Right atrium auricular region (tissue), 2 donors: ENCODE measurements around the gene NPSR1. TPM values are rescaled to one million over a fixed set of nuclear protein-coding genes. Genes with fewer than 3 reads are reported as not detected.

Source experiments
- DNase-seq: peaks from one replicate; pipeline ENCODE4 v3.0.0-alpha.2; 2019; ENCODE audit warnings: low spot score
- H3K27ac ChIP-seq, 2 donors: fragments of 200-600 bp; sonication (generic); 1 replicate in 1 of 2; 2 replicates in 1 of 2; pipeline ENCODE4 v1.5.1; 2016 to 2019
- H3K27me3 ChIP-seq, 2 donors: fragments of 200-600 bp; sonication (generic); one replicate each; pipeline versions ENCODE4 v1.5.1 to v1.6.0; 2017 to 2019
- H3K36me3 ChIP-seq: fragments of 200-600 bp; sonication (generic); one replicate; pipeline ENCODE4 v1.5.1; 2016
- H3K4me1 ChIP-seq, 2 donors: fragments of 200-600 bp; sonication (generic); one replicate each; pipeline versions ENCODE4 v1.5.1 to v1.6.0; 2017 to 2019
- H3K4me3 ChIP-seq, 2 donors: fragments of 200-600 bp; sonication (generic); 1 replicate in 1 of 2; 2 replicates in 1 of 2; pipeline ENCODE4 v1.5.1; 2017 to 2019; ENCODE audit warnings: mild to moderate bottlenecking in 1 of 2, moderate library complexity in 1 of 2
- H3K9me3 ChIP-seq, 2 donors: fragments of 200-600 bp; sonication (generic); one replicate each; pipeline ENCODE4 v1.5.1; 2019
- total RNA-seq, 2 donors: library from RNA; depleted of rRNA; stranded (reverse); fragments of >200 nt; gene quantifications; one replicate each; pipeline ENCODE4 v1.1.0, GENCODE V29; 2016
- TF ChIP-seq, protein P1 (sequence below), 2 donors: fragments of 200-600 bp; sonication (generic); IDR thresholded peaks; one replicate each; pipeline ENCODE4 v1.5.1; 2019; ENCODE audit warnings: antibody characterized with exemption in 2 of 2

The NPSR1 gene
- total RNA-seq, 2 donors from 2014 or later = not detected

DNA sequence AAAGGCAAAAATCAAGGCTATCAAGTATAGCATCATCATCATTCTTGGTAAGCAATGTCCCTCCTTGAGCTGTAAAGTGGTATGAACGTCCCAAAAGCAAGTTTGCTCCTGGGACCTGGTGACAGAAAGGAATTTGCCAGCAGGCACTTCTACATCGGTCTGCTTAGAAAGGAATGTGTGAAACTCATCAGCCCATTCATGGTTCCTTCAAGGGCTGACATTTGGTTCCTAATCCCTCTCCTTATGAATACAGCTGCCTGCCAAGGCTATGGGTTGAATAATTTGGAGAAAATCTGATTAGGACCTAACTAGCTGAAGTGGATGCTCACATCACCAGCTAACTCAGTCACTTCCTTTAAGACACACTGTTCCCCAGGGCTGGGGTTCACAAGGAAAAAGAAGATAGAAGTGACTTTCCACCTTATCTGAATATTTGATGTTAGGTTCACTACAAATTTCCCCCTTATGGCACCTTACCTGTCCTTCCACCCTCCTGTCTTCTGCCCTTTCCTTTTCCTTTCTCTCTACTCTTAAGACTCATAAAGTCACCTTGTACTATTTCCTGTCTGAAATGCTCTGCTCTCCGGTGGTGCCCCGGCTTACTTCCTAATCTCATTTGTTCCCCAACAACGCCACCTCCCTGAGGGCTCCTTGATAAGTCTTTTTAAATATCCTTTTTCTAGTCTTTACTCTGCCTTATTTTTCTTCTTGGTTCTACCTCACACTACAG, 187.1 kb downstream of the NPSR1 start:
- Histone ChIP-seq H3K4me3 (no peak overlapping the region), H3K36me3 (no peaks in the 10 kb centered on the region), H3K9me3 (no peaks in the 10 kb centered on the region), H3K27ac (no peak overlapping the region), H3K27me3 (no peaks in the 10 kb centered on the region), H3K4me1 (no peaks in the 10 kb centered on the region)
- TF ChIP-seq, protein P1, sequence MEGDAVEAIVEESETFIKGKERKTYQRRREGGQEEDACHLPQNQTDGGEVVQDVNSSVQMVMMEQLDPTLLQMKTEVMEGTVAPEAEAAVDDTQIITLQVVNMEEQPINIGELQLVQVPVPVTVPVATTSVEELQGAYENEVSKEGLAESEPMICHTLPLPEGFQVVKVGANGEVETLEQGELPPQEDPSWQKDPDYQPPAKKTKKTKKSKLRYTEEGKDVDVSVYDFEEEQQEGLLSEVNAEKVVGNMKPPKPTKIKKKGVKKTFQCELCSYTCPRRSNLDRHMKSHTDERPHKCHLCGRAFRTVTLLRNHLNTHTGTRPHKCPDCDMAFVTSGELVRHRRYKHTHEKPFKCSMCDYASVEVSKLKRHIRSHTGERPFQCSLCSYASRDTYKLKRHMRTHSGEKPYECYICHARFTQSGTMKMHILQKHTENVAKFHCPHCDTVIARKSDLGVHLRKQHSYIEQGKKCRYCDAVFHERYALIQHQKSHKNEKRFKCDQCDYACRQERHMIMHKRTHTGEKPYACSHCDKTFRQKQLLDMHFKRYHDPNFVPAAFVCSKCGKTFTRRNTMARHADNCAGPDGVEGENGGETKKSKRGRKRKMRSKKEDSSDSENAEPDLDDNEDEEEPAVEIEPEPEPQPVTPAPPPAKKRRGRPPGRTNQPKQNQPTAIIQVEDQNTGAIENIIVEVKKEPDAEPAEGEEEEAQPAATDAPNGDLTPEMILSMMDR (IDR thresholded peaks at IDR 0.05) = no peak
- no peak for DNase-seq

DNA sequence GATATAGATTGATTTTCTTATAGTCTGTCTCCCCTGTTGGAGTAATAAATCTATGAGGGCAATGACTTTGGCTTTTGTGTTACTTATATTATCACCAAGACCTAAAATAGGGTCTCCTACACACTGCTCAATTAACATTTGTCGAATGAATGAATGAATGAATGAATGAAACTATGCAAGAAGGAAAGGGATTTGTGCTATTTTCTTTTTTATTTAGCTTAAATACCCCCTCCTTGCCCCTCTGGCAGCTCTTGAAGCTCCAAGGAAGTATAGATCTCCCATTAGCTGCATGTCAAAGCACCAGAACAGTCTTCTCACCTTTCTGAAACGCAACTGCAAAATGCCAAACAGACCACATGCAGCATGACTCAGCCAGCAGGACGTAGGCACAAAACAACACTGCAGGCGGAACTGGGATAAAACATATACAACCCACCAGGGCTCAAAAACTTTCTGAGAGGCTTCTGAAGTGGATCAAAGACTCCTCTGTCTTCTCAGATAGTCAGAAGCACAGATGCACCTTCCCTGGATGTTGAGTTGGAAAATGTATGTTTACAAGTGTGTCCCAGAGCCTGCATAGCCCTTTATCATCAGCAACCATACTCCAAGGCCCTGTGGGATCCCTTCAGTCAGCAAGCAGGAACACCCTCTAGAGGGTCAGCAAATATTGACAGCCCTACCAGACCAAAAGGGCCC, 187.8 kb downstream of the NPSR1 start:
- no peaks in the 10 kb centered on the region for H3K36me3 ChIP-seq
- TF ChIP-seq, protein P1 (IDR thresholded peaks at IDR 0.05) = no peak
- no peak overlapping the region for H3K27ac ChIP-seq
- H3K4me3 ChIP-seq = no peak overlapping the region
- no peaks in the 10 kb centered on the region for H3K9me3 ChIP-seq
- H3K27me3 ChIP-seq = no peaks in the 10 kb centered on the region
- no peak for DNase-seq
- no peaks in the 10 kb centered on the region for H3K4me1 ChIP-seq

DNA sequence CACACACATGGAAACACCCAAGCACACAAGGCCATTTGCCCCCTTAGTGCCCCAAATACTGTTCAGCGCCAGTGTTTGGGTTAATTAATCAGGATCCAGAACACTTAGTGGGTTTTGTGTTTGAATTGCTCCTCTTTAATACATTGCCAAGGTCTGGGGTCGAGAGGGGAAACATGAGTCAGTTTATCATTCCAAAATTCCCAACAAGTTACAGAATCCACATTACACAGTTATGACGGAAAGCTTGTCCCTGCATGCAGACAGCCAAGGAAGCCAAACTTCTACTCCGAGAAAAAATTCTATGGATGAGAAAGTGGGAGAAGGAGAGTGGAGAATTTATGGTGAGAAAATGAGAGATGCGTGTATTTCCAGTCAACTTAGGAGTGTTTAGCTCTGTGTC, 189.0 kb downstream of the NPSR1 start:
- TF ChIP-seq, protein P1 (IDR thresholded peaks at IDR 0.05) = no peak
- no peak overlapping the region for H3K27ac ChIP-seq
- no peaks in the 10 kb centered on the region for H3K36me3 ChIP-seq
- no peak for DNase-seq
- no peak overlapping the region for H3K4me3 ChIP-seq
- H3K9me3 ChIP-seq = no peaks in the 10 kb centered on the region
- no peaks in the 10 kb centered on the region for H3K27me3 ChIP-seq
- no peaks in the 10 kb centered on the region for H3K4me1 ChIP-seq

DNA sequence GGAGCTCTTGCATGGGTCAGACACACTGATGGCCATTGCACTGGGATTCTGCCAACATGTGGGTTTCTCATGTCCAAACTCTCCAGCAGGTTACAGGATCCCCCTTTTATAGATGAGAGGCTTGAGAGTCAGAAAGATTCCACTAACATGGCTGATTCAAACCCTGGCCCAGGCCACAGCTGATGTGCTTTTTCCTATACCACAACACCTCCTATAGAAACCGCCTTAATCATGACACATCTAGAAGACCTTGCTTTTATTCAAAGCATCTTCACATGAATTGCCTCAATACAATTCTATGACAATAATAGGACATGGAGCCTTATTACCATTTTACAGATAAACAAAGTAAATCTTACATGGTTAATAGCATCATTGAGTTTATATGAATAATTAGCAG, 190.7 kb downstream of the NPSR1 start:
- TF ChIP-seq, protein P1 (IDR thresholded peaks at IDR 0.05) = no peak
- no peak for DNase-seq
- peaks cover 0 to 7% of the 10 kb centered on the region in 2 donors for H3K4me1 ChIP-seq

DNA sequence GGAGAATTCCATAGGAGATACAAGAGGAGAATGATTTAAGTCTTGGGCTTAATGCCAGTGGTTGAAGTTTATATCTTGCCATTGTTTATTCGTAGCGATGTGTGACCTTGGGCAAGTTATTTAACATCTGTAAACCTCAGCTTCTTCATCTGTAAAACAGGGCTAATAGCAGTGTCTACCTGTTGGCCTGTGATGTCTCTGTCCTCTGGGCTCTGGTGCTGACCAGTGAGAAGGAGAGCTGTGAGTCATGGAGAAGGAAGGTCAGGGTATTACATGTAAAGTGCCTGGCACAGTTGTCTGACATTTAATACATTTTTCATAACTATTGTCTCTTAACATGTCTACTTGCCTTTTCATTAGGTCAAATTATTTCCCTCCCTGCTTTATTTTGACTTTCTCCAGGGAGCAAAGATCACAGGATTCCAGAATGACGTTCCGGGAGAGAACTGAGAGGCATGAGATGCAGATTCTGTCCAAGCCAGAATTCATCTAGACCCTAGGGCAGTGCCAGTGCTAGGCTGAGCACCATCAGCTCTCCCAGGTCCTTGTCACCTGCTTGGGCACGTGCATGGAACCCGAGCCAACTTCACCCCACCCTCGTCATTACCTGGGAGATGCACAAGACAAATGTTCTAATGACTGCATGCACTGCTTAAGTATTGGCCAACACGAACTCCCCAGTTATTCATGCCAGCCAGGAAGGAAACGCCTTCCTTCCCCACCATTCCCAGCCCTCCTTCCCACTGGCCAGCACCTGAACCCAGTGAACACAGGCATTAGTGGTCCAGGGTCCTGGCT, 191.3 kb downstream of the NPSR1 start:
- TF ChIP-seq, protein P1 (IDR thresholded peaks at IDR 0.05) = no peak
- no peaks in the 10 kb centered on the region for H3K36me3 ChIP-seq
- H3K27me3 ChIP-seq = no peaks in the 10 kb centered on the region
- H3K4me1 ChIP-seq = peaks cover 0 to 7% of the 10 kb centered on the region in 2 donors
- no peak for DNase-seq
- no peak overlapping the region for H3K4me3 ChIP-seq
- no peak overlapping the region for H3K27ac ChIP-seq
- no peaks in the 10 kb centered on the region for H3K9me3 ChIP-seq

More for the DNA sequence above, 190.7 kb downstream of the NPSR1 start:
- Histone ChIP-seq H3K27ac (no peak overlapping the region), H3K27me3 (no peaks in the 10 kb centered on the region), H3K9me3 (no peaks in the 10 kb centered on the region), H3K36me3 (no peaks in the 10 kb centered on the region), H3K4me3 (no peak overlapping the region)
